Keratinocyte (primary cell): Measurements from ENCODE around the gene SNRNP35.
"Not testable (repeated sequence)": the region's sequence is repeated elsewhere in the genome, so short reads cannot be mapped to it uniquely, and the experiment has no call there.

Experiments used
- EZH2 ChIP-seq: IDR thresholded peaks from one replicate; pipeline ENCODE4 v1.6.1; 2012; ENCODE audit warnings: inconsistent platforms, mild to moderate bottlenecking, low read length, moderate library complexity
- TF ChIP-seq, protein P1 (sequence below), 3 experiments: IDR thresholded peaks in 1 of 3; conservative IDR thresholded peaks in 1 of 3; optimal IDR thresholded peaks in 1 of 3; 2 replicates in 2 of 3; 3 replicates in 1 of 3; pipeline versions ENCODE3 to v1.5.1; 2011; ENCODE audit warnings: low read length in 3 of 3, mild to moderate bottlenecking in 3 of 3, moderate library complexity in 2 of 3, control low read depth in 1 of 3, inconsistent platforms in 1 of 3; ENCODE audit not compliant: insufficient read depth in 2 of 3; ENCODE audit errors: extremely low read depth in 1 of 3

DNA sequence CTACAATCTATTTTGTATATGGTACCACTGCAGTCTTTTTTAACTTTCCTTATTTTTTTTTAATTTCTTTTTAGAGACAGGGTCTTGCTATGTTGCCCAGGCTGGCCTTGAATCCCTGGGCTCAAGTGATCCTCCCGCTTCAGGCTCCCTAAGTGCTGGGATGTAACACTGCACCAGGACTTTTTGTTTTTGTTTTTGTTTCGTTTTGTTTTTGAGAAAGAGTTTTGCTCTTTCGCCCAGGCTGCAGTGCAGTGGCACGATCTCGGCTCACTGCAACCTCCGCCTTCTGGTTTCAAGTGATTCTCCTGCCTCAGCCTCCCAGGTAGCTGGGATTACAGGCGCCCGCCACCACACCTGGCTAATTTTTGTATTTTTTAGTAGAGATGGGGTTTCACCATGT, 28.8 kb upstream of the SNRNP35 start:
- TF ChIP-seq, protein P1, sequence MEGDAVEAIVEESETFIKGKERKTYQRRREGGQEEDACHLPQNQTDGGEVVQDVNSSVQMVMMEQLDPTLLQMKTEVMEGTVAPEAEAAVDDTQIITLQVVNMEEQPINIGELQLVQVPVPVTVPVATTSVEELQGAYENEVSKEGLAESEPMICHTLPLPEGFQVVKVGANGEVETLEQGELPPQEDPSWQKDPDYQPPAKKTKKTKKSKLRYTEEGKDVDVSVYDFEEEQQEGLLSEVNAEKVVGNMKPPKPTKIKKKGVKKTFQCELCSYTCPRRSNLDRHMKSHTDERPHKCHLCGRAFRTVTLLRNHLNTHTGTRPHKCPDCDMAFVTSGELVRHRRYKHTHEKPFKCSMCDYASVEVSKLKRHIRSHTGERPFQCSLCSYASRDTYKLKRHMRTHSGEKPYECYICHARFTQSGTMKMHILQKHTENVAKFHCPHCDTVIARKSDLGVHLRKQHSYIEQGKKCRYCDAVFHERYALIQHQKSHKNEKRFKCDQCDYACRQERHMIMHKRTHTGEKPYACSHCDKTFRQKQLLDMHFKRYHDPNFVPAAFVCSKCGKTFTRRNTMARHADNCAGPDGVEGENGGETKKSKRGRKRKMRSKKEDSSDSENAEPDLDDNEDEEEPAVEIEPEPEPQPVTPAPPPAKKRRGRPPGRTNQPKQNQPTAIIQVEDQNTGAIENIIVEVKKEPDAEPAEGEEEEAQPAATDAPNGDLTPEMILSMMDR (optimal IDR thresholded peaks at IDR 0.05 in 1 of 3, IDR thresholded peaks at IDR 0.05 in 1 of 3, conservative IDR thresholded peaks at IDR 0.05 in 1 of 3; ENCODE audit: extremely low read depth in 1 of 3, insufficient read depth in 2 of 3, low read length in 3 of 3) = not testable (repeated sequence)
- not testable (repeated sequence) for TF ChIP-seq EZH2
